Measurements from ENCODE around the gene OPN1SW. TPM values are rescaled to one million over a fixed set of nuclear protein-coding genes. Genes with fewer than 3 reads are reported as not detected.

OPN1SW gene
- total RNA-seq, 2 experiments from 2014 or later: not detected

Other genes with a start within 250 kb of the OPN1SW start
- under 1 TPM; 0.21 to 0.30 TPM for gene GARIN1A, start 103.5 kb downstream of the OPN1SW start, total RNA-seq
- 10 to 100 TPM; 53.0 to 53.9 TPM for gene CALU, start 36.4 kb downstream of the OPN1SW start, total RNA-seq
- 10 to 100 TPM in 1 of 2 experiments, 1 to 10 TPM in 1; 9.9 to 10.0 TPM for gene CCDC136, start 16.2 kb upstream of the OPN1SW start, total RNA-seq
- under 1 TPM; 0.02 TPM for gene FLNC, start 54.6 kb upstream of the OPN1SW start, total RNA-seq
- gene ATP6V1F, start 87.1 kb upstream of the OPN1SW start, total RNA-seq: 100 to 1,000 TPM; 145 to 152 TPM
- under 1 TPM; 0.53 to 0.61 TPM for gene KCP, start 134.9 kb upstream of the OPN1SW start, total RNA-seq
- 1 to 10 TPM; 5.7 to 6.7 TPM for gene IRF5, start 162.1 kb upstream of the OPN1SW start, total RNA-seq